EH (cell line): ENCODE results near the gene RELB.

ENCODE experiments used
- DNase-seq: peaks from one replicate; pipeline ENCODE4 v3.0.0-alpha.2; 2015; ENCODE audit warnings: low read depth

RELB gene

DNA sequence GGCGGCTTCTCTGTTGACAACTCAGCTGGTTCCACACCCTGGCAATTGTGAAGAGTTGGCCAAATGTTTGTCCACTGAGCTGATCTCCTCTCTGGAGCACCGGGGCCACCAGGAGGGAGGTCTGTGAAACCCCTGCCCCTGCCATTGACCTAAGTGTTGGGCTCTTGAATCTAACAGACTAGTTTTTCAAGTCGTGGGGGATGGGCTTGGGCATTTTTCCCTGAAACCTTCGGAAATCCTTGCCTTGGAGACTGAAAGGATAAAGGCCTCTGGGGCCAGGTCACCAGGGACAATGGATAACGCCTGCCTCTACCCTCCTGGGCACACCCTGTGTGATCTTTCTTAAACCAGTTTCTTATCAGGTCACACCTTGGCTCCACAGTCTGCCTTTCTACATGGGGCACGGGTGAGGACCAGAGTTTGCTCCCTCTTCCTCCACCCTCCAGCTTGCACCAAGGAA lies 78.7 kb downstream of the RELB start:
- no peak for DNase-seq

DNA sequence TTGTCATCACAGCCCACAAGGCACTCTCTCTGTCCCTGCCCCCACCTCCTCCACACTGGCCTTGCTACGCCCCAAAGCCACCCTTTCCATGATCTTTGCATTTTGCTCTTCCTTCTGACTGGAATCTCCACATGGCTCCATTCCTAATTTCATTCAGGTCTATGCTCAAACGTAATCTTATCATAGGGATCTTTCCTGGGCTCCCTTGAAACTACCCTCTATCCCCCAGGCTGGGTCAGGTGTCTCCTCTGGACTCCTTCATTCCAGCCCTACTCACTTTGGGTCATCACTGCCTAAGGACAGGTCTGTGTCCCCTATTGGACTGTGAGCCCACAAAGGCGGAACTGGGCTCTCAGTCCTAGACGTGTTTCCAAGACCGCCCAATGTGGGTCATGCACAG lies 80.9 kb downstream of the RELB start:
- no peak for DNase-seq

DNA sequence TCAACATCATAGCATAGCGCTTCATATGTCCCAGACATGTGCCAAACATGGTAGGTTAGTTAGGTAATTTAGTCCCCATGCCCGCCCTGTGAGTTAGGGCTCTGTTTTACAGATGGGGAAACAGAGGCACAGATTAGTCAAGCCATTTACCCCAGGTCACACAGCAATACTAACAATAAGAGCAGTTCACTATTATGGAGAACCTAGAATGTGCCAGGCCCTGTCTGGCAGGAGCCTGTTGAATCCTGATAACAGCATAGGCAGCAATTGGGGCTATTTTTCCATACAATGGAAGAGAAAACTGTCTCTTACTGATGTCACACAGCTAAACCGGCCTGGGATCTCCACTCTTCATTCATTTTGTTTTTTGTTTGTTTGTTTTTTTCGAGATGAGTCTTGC lies 85.2 kb downstream of the RELB start:
- no peak for DNase-seq

DNA sequence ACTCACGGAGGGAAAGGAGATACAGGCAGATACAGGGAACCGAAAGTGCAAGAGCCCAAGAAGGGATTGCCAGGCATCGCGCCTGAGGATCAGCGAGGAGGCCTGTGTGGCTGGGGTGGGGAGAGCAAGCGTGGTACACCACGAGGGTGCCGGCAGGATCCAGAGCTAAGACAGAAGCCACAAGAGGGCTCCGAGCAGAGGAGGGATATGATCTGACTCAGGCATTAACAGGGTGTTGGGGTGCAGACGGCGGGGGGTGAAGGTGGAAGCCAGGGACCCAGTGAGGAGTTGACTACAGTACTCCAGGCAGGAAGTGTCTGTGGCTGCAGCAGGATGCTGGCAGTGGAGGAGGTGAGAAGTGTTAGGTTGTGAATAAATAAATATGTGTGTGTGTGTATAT lies 86.3 kb downstream of the RELB start:
- DNase-seq: no peak
